Activated CD4-positive, alpha-beta T cell treated with anti-CD3 and anti-CD28 coated beads, Interleukin-2, amount 10 ng/mL, durations not matched to agents 7 days and 5 days (primary cell): ENCODE results near the gene MXI1. TPM values are rescaled to one million over a fixed set of nuclear protein-coding genes. Genes with fewer than 3 reads are reported as not detected.

Source experiments
- CTCF ChIA-PET: fragments of 350-600 bp; sonication (Branson Sonifier 250); formaldehyde crosslinking; loops from one replicate; lab custom pipeline; 2021; ENCODE audit warnings: antibody characterized with exemption; lab: Charles Lee
- POLR2A ChIA-PET: fragments of 350-600 bp; sonication (Branson Sonifier 250); formaldehyde crosslinking; loops from one replicate; lab custom pipeline; 2021; ENCODE audit warnings: antibody characterized with exemption; lab: Charles Lee
- DNase-seq: peaks from one replicate; pipeline ENCODE4 v3.0.0-alpha.2; 2020
- H3K27ac Mint-ChIP-seq: one replicate; pipeline ENCODE4 v1.8.0; 2021; ENCODE audit warnings: mild to moderate bottlenecking, moderate library complexity, mixed read lengths
- H3K27me3 Mint-ChIP-seq: one replicate; pipeline ENCODE4 v1.8.0; 2021; ENCODE audit warnings: mixed read lengths
- H3K36me3 Mint-ChIP-seq: one replicate; pipeline ENCODE4 v1.8.0; 2021; ENCODE audit warnings: low read depth, mixed read lengths
- H3K4me1 Mint-ChIP-seq: one replicate; pipeline ENCODE4 v1.8.0; 2021; ENCODE audit warnings: mixed read lengths
- H3K4me3 Mint-ChIP-seq: one replicate; pipeline ENCODE4 v1.8.0; 2021; ENCODE audit warnings: mild to moderate bottlenecking, moderate library complexity, mixed read lengths
- H3K9me3 Mint-ChIP-seq: one replicate; pipeline ENCODE4 v1.8.0; 2021; ENCODE audit warnings: mixed read lengths
- total RNA-seq, 2 experiments: library from RNA; stranded (reverse); gene quantifications; one replicate each; pipeline ENCODE4 v1.2.3, GENCODE V29; 2021

Gene MXI1
- total RNA-seq: 10 to 100 TPM; 16.2 to 19.8 TPM

GRCh38 chr10:110207011-110207804 lies at the start of gene MXI1:
Gene MXI1, plus strand, starts transcription at chr10:110207605. Its CDS starts 204 bp downstream, at chr10:110207809.
- Mint-ChIP-seq H3K4me1 (peaks cover 35% of the 10 kb centered on the region), H3K27me3 (peaks cover 36% of the 10 kb centered on the region), H3K36me3 (no peaks in the 10 kb centered on the region), H3K9me3 (no peaks in the 10 kb centered on the region), H3K4me3 (peak within 1 kb of the TSS; percentile 90), H3K27ac (peak within 1 kb of the TSS; percentile 97)
- CTCF ChIA-PET: interaction anchor here (1.1 to 9.1 kb wide), 6 partner anchors 11 to 297 kb away, joined by 3 to 109 read pairs (median 4); no protein-coding TSS in a partner anchor
- peak; percentile 40 for DNase-seq
- POLR2A ChIA-PET: no interaction called here

- CTCF ChIA-PET: interaction anchor here (0.6 to 3.1 kb wide), 8 partner anchors 10 to 51 kb away, joined by 3 to 8 read pairs (median 4); no protein-coding TSS in a partner anchor
- Mint-ChIP-seq H3K4me3 (no peak overlapping the region), H3K27ac (no peak overlapping the region)
Observed at GRCh38 chr10:110158051-110159005, 49.1 kb upstream of the MXI1 start.

GRCh38 chr10:110160081-110160480 lies 47.3 kb upstream of the MXI1 start:
- Mint-ChIP-seq H3K9me3 (no peaks in the 10 kb centered on the region), H3K27me3 (peaks cover 84% of the 10 kb centered on the region), H3K36me3 (no peaks in the 10 kb centered on the region), H3K4me3 (no peak overlapping the region), H3K27ac (no peak overlapping the region), H3K4me1 (peaks cover 28% of the 10 kb centered on the region)
- DNase-seq: no peak
- ChIA-PET POLR2A (no interaction called here), CTCF (interaction anchor here (0.9 to 1.2 kb wide), 2 partner anchors 51 to 126 kb away, joined by 3 to 5 read pairs; no protein-coding TSS in a partner anchor)

More at GRCh38 chr10:110158051-110159005, 49.1 kb upstream of the MXI1 start:
- peaks cover 87% of the 10 kb centered on the region for H3K27me3 Mint-ChIP-seq
- no peak for DNase-seq
- H3K4me1 Mint-ChIP-seq: peaks cover 40% of the 10 kb centered on the region
- H3K36me3 Mint-ChIP-seq: peaks cover 6% of the 10 kb centered on the region
- H3K9me3 Mint-ChIP-seq: no peaks in the 10 kb centered on the region
- POLR2A ChIA-PET: no interaction called here

- Mint-ChIP-seq H3K4me1 (peaks cover 25% of the 10 kb centered on the region), H3K27ac (no peak overlapping the region), H3K27me3 (peaks cover 85% of the 10 kb centered on the region), H3K4me3 (no peak overlapping the region), H3K36me3 (no peaks in the 10 kb centered on the region), H3K9me3 (no peaks in the 10 kb centered on the region)
- CTCF ChIA-PET: interaction anchor here (0.9 to 1.2 kb wide), 2 partner anchors 50 to 125 kb away, joined by 3 to 5 read pairs; no protein-coding TSS in a partner anchor
- POLR2A ChIA-PET: interaction anchor here (0.5 kb wide), 1 partner anchor 43 kb away, joined by 5 read pairs; no protein-coding TSS in a partner anchor
- DNase-seq: no peak
Observed at GRCh38 chr10:110160522-110160921, 46.9 kb upstream of the MXI1 start.

GRCh38 chr10:110162741-110163145 lies 44.7 kb upstream of the MXI1 start:
- no peak for DNase-seq
- ChIA-PET CTCF (interaction anchor here (1.0 to 1.8 kb wide), 2 partner anchors 12 to 93 kb away, joined by 3 to 4 read pairs; no protein-coding TSS in a partner anchor), POLR2A (no interaction called here)
- Mint-ChIP-seq H3K27me3 (peaks cover 82% of the 10 kb centered on the region), H3K9me3 (no peaks in the 10 kb centered on the region), H3K4me1 (peaks cover 7% of the 10 kb centered on the region), H3K4me3 (no peak overlapping the region), H3K36me3 (no peaks in the 10 kb centered on the region), H3K27ac (no peak overlapping the region)

GRCh38 chr10:110163192-110163773 lies 44.1 kb upstream of the MXI1 start:
- H3K27ac Mint-ChIP-seq: no peak overlapping the region
- no peak for DNase-seq
- H3K4me3 Mint-ChIP-seq: no peak overlapping the region
- no peaks in the 10 kb centered on the region for H3K36me3 Mint-ChIP-seq
- H3K27me3 Mint-ChIP-seq: peaks cover 82% of the 10 kb centered on the region
- ChIA-PET CTCF (interaction anchor here (1.0 to 2.5 kb wide), 3 partner anchors 11 to 93 kb away, joined by 3 to 8 read pairs (median 4); no protein-coding TSS in a partner anchor), POLR2A (no interaction called here)
- peaks cover 3% of the 10 kb centered on the region for H3K4me1 Mint-ChIP-seq
- no peaks in the 10 kb centered on the region for H3K9me3 Mint-ChIP-seq

GRCh38 chr10:110163841-110164240 lies 43.6 kb upstream of the MXI1 start:
- DNase-seq: no peak
- no peaks in the 10 kb centered on the region for H3K36me3 Mint-ChIP-seq
- peaks cover 82% of the 10 kb centered on the region for H3K27me3 Mint-ChIP-seq
- H3K4me1 Mint-ChIP-seq: peaks cover 7% of the 10 kb centered on the region
- H3K4me3 Mint-ChIP-seq: no peak overlapping the region
- H3K27ac Mint-ChIP-seq: no peak overlapping the region
- no peaks in the 10 kb centered on the region for H3K9me3 Mint-ChIP-seq
- ChIA-PET POLR2A (no interaction called here), CTCF (interaction anchor here (1.8 to 2.5 kb wide), 2 partner anchors 11 kb away, joined by 3 to 8 read pairs; no protein-coding TSS in a partner anchor)

- ChIA-PET CTCF (interaction anchor here (0.5 to 2.5 kb wide), 3 partner anchors 13 to 213 kb away, joined by 6 to 8 read pairs (median 6); no protein-coding TSS in a partner anchor), POLR2A (no interaction called here)
- Mint-ChIP-seq H3K27ac (no peak overlapping the region), H3K9me3 (no peaks in the 10 kb centered on the region), H3K4me1 (peaks cover 11% of the 10 kb centered on the region), H3K27me3 (peaks cover 82% of the 10 kb centered on the region), H3K4me3 (no peak overlapping the region), H3K36me3 (no peaks in the 10 kb centered on the region)
- no peak for DNase-seq
Observed at GRCh38 chr10:110165239-110165638, 42.2 kb upstream of the MXI1 start.

- Mint-ChIP-seq H3K9me3 (no peaks in the 10 kb centered on the region), H3K27ac (no peak overlapping the region)
- CTCF ChIA-PET: interaction anchor here (1.7 kb wide), 1 partner anchor 9 kb away, joined by 8 read pairs; no protein-coding TSS in a partner anchor
Observed at GRCh38 chr10:110167149-110167548, 40.3 kb upstream of the MXI1 start.

GRCh38 chr10:110168601-110169481 lies 38.6 kb upstream of the MXI1 start:
- H3K4me3 Mint-ChIP-seq: no peak overlapping the region
- no peak overlapping the region for H3K27ac Mint-ChIP-seq
- CTCF ChIA-PET: interaction anchor here (1.0 to 1.7 kb wide), 3 partner anchors 11 to 87 kb away, joined by 3 to 8 read pairs (median 5); no protein-coding TSS in a partner anchor
- H3K36me3 Mint-ChIP-seq: no peaks in the 10 kb centered on the region
- no peak for DNase-seq
- peaks cover 16% of the 10 kb centered on the region for H3K4me1 Mint-ChIP-seq
- POLR2A ChIA-PET: no interaction called here
- no peaks in the 10 kb centered on the region for H3K9me3 Mint-ChIP-seq
- peaks cover 73% of the 10 kb centered on the region for H3K27me3 Mint-ChIP-seq

More at GRCh38 chr10:110167149-110167548, 40.3 kb upstream of the MXI1 start:
- DNase-seq: no peak
- H3K4me3 Mint-ChIP-seq: no peak overlapping the region
- peaks cover 16% of the 10 kb centered on the region for H3K4me1 Mint-ChIP-seq
- peaks cover 83% of the 10 kb centered on the region for H3K27me3 Mint-ChIP-seq
- no peaks in the 10 kb centered on the region for H3K36me3 Mint-ChIP-seq
- POLR2A ChIA-PET: no interaction called here

- H3K27me3 Mint-ChIP-seq: peaks cover 71% of the 10 kb centered on the region
- CTCF ChIA-PET: no interaction called here
- no peak overlapping the region for H3K4me3 Mint-ChIP-seq
- POLR2A ChIA-PET: no interaction called here
- no peak for DNase-seq
- H3K27ac Mint-ChIP-seq: no peak overlapping the region
- peaks cover 16% of the 10 kb centered on the region for H3K4me1 Mint-ChIP-seq
- no peaks in the 10 kb centered on the region for H3K9me3 Mint-ChIP-seq
- H3K36me3 Mint-ChIP-seq: no peaks in the 10 kb centered on the region
Observed at GRCh38 chr10:110169586-110169985, 37.8 kb upstream of the MXI1 start.
